ENCODE results near the gene PCNX1.
"Not testable (repeated sequence)": the region's sequence is repeated elsewhere in the genome, so short reads cannot be mapped to it uniquely, and the experiment has no call there.

Gene PCNX1

GRCh38 chr14:71094722-71095121 lies 187.5 kb downstream of the PCNX1 start:
- no peak for FAIRE-seq

DNA sequence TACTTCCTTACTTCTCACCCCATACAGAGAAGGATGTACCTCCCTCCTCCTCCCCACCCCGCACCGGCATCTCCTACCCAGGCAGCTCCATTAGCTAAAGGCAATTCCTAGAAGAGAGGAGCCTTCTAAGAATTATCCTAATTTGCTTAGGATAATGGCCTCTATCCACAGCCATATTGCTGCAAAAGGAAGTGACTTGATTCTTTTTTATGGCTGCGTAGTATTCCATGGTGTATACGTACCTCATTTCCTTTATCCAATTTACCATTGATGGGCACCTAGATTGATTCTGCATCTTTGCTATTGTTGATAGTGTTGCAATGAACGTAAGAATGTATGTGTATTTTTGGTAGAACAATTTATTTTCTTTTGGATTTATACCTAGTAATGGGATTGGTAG lies 189.7 kb downstream of the PCNX1 start:
- no peak for FAIRE-seq

- peak; percentile 97 for FAIRE-seq
These were observed 196.6 kb downstream of the PCNX1 start for GRCh38 chr14:71103662-71104484.

DNA sequence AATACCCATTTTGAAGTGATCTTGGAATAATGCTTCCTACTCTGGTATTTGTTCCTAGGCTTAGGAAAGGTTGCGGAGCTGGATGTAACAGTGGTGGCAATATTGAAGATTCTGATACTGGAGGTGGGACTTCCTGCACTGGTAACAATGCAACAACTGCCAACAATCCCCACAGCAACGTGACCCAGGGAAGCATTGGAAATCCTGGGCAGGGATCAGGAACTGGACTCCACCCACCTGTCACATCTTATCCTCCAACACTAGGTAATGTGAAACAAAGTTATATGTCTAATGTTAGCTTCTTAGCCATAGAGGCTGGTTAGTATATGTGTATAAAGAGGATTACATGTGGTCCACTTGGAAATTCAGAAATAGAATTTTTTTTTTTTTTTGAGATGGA lies 197.9 kb downstream of the PCNX1 start:
- no peak for FAIRE-seq

- no peak for FAIRE-seq
These were observed 200.7 kb downstream of the PCNX1 start for GRCh38 chr14:71107921-71108320.

DNA sequence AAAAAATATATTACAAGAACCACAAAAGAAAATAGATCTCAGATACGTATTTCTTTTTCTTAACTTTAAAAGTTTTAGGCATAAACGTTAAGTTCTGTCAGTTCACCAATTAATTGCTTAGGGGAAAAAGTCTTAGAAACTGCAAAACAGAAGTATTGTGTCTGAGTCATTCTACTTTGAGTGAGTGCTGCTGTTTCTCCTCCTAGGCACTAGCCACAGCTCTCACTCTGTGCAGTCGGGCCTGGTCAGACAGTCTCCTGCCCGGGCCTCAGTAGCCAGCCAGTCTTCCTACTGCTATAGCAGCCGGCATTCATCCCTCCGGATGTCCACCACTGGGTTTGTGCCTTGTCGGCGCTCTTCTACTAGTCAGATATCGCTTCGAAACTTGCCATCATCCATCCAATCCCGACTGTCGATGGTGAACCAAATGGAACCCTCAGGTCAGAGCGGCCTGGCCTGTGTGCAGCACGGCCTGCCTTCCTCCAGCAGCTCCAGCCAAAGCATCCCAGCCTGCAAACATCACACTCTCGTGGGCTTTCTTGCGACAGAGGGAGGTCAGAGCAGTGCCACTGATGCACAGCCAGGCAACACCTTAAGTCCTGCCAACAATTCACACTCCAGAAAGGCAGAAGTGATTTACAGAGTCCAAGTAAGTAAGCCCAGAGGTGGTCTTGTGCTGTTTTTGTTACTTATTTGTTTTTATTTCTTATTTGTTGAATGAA lies 201.3 kb downstream of the PCNX1 start:
- no peak for FAIRE-seq

- no peak for FAIRE-seq
These were observed 206.1 kb downstream of the PCNX1 start for GRCh38 chr14:71113376-71113775.

DNA sequence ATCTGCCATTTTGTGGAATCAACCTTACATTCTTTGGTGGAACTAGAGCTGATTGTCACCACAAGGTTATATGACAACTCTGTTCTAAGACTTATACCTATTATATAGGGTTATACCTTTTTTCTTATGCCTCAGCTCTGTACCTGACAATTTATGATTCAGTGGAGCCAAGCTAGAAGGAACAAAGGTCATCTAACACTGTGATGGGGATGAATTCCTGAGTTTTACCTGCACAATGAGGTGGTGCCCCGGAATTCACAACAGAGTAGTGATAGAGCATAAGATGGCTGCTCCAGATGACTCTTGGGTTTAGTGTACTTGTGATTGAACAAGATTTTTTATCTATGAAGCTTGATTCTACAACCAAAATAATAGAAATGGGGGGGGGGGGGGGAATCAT lies 207.3 kb downstream of the PCNX1 start:
- no peak for FAIRE-seq

DNA sequence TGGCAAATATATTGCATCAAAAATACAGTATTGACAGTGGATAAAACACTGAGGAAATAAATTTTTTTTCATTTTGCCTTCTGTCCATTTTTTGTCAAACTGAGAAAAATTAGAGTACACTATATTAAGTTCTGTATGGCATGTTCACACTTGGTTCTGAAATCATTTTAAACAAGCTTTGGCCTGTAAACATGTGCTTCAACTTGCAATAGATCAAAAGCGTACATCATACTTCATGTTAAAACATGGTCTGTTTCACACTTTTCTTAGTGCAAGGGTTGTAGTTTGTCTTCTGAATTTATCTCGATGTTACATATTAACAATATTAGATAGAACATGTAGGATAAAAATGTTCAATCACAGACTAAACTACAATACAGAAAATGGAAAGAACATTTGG lies 208.0 kb downstream of the PCNX1 start:
- no peak for FAIRE-seq

- FAIRE-seq, result no peak
These were observed 208.7 kb downstream of the PCNX1 start for GRCh38 chr14:71115821-71116567.

GRCh38 chr14:71116568-71117122 lies 209.4 kb downstream of the PCNX1 start:
- FAIRE-seq, result no peak

DNA sequence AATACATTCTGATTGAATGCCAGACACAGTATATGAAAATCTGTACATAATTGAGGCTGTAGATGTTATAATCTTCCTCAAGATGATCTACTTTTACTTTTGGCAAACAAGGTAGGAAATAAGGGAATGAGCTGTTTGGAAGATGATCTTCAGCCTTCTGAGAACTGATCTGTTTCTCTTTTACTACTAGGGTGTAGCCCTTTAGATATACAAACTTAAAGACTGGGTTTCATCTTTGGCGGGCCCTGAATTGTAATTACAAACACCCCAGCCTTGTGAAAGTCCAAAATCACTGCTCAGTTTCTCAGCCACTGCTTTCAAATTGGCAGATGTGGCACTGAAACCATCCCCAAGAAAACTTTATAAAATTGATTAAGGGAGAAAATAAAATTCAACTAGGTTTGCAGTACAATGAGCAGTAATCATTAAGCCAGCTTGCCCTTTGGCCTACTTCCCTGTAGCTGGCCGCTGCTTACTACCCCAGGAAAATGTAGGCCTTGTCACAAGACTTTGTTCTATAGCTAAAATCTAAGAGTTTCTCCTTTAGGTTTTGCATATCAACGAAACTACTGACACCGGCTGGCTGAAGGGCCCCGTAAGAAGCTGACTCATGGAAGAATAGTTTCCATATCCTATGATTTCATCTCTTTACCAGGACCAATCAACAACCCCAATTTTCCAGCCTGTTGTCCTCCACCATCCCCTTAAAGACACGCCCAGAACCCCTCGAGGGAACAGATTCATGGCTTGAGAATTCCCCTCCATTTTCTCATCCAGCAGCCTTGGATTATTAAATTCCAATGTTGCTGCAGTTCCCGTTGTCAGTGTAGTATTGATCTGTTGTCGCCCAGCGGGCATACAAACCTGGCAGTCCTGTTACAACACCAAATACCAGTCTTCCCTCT lies 210.8 kb downstream of the PCNX1 start:
- FAIRE-seq, result no peak

- no peak for FAIRE-seq
These were observed 211.8 kb downstream of the PCNX1 start for GRCh38 chr14:71119075-71119474.

GRCh38 chr14:71119832-71120231 lies 212.6 kb downstream of the PCNX1 start:
- no peak for FAIRE-seq

- FAIRE-seq, result no peak
These were observed 213.7 kb downstream of the PCNX1 start for GRCh38 chr14:71121001-71121400.

DNA sequence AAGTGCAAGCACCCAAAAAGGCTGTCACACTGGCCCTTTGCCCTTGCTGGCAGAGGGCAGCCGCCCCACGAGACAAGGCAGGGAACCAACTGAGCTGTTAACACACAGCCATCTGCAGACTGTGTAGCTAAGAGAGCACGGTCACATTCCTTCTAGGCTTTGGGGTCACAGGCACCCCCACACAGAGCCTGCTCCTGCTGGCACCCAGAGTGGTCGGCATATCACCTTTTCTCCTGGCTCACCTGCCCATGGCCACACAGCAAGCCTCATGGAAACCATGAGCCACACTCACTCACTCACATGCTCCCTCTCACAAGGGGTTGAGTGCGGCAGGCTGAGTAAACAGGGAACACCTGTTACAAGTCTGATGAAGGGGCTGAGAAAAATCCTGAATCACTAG lies 214.5 kb downstream of the PCNX1 start:
- FAIRE-seq, result no peak

DNA sequence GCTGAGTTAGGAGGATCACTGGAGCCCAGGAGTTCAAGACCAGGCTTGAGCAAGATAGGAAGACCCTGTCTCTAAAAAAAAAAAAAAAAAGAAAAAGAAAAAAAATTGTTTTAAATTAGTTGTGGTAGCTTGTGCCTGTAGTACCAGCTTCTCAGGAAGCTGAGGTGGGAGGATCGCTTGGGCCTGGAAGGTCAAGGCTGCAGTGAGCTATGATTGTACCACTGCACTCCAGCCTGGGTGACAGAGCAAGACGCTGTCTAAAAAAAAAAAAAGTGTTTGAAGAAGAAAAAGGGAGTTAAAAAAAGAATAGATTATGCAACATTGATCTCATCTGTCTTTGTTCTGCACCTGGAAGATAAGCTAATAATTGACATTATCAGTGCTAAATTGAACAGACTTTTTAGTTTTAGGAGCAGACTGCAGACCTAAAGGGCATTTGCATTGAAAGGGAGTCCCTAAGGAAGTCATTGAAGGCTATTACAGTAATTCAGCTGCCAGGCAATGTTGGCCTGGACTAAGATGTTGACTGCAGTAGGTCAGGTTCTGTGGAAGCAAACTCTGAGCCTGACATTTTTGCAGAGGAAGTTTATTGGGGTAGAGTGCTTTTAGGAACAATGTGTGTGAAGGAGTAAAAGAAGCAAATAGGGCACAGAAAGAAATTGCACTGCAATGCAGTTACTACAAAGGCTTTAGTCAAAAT lies 215.8 kb downstream of the PCNX1 start:
- no peak for FAIRE-seq

- no peak for FAIRE-seq
These were observed 216.4 kb downstream of the PCNX1 start for GRCh38 chr14:71123579-71124135.

DNA sequence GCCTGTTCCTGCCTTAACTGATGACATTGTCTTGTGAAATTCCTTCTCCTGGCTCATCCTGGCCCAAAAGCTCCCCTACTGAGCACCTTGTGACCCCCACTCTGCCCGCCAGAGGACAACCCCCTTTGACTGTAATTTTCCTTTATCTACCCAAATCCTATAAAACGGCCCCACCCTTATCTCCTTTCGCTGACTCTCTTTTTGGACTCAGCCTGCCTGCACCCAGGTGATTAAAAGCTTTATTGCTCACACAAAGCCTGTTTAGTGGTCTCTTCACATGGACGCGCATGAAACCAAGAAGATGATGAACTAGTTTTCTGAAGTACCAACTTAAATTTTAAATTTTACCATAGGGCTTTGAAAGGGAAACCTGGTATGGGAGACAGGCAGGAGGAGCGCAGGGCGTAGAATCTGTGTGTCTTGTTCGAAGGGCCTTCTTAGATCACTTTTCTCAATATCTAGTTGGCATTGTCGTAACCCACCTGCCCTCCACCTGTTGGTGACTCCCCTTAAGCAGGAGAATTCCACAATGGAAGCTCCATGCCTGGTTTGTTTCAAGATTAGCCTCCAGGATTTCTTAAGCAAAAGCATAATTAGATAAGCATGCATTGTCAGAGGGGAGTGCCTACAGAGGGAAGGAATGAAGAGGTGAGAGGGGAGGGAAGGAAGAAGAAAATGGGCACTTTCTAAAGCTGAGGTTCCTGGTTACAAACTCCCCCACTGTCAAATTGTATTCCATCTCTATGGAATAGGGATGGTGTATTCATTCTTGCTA lies 222.6 kb downstream of the PCNX1 start:
- not testable (repeated sequence) for FAIRE-seq

- FAIRE-seq, result no peak
These were observed 223.4 kb downstream of the PCNX1 start for GRCh38 chr14:71130491-71131179.
